Mucosa of rectum (tissue), 2 donors: ENCODE data around the gene HMX1.

Source experiments
- H3K27ac ChIP-seq, 2 donors: one replicate each; pipeline ENCODE4 v1.7.0; 2013; ENCODE audit warnings: inconsistent platforms in 2 of 2, low read depth in 2 of 2, low read length in 2 of 2
- H3K27me3 ChIP-seq, 2 donors: one replicate each; pipeline ENCODE4 v1.7.0; 2013; ENCODE audit warnings: low read length in 2 of 2; ENCODE audit not compliant: control insufficient read depth in 2 of 2, insufficient read depth in 2 of 2
- H3K36me3 ChIP-seq, 2 donors: one replicate each; pipeline ENCODE4 v1.7.0; 2013; ENCODE audit warnings: low read length in 2 of 2; ENCODE audit not compliant: control insufficient read depth in 2 of 2, insufficient read depth in 2 of 2
- H3K4me1 ChIP-seq, 2 donors: one replicate each; pipeline ENCODE4 v1.7.0; 2013; ENCODE audit warnings: low read length in 2 of 2, mild to moderate bottlenecking in 1 of 2; ENCODE audit not compliant: control insufficient read depth in 2 of 2, insufficient read depth in 2 of 2
- H3K4me3 ChIP-seq, 2 donors: one replicate each; pipeline ENCODE4 v1.7.0; 2013; ENCODE audit warnings: low read length in 2 of 2
- H3K9ac ChIP-seq, 2 donors: one replicate each; pipeline ENCODE4 v1.7.0; 2013; ENCODE audit warnings: low read length in 2 of 2, low read depth in 1 of 2, mild to moderate bottlenecking in 1 of 2
- H3K9me3 ChIP-seq, 2 donors: one replicate each; pipeline ENCODE4 v1.7.0; 2013; ENCODE audit warnings: low read length in 2 of 2; ENCODE audit not compliant: control insufficient read depth in 2 of 2
- donor health status: healthy.
- donor health status: Normal muscosa, but diverticular disease.

Gene HMX1

DNA sequence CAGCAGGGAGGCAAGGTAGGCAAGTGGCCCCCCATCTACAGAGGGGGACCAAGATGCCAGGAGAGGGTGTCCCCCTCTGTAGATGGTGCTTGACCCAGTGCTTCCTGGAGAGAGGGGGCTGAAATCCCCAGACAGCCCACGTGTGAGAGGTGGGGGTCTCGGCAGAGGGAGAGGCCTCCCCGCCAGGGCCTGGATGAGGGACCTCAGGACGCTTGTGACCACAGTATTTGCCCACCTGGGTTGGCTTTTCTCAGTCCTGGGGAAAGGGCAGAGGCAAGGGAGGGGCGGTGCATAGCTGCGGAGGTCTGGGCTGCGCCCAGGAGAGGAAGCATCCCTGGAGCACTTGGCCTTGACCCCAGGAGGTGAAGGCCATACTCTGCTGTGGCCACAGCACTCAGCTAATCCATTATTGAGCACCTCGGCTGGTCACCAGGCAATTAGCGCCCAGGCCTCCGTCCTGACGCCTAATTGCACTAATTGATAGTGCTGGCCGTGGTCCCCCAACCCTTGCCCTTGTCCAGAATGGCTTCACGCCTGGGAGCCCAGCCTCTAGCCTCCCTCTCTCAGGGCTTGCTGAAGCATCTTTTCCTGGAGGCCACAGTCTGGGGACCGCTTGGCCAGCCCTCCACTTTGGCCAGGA is 30.7 kb downstream of the HMX1 start:
- H3K27me3 ChIP-seq: no peaks in the 10 kb centered on the region
- peaks cover 0 to 5% of the 10 kb centered on the region in 2 donors for H3K9me3 ChIP-seq
- H3K4me1 ChIP-seq: no peaks in the 10 kb centered on the region
- H3K9ac ChIP-seq: no peak overlapping the region
- no peak overlapping the region for H3K27ac ChIP-seq
- no peak overlapping the region for H3K4me3 ChIP-seq
- H3K36me3 ChIP-seq: no peaks in the 10 kb centered on the region

GRCh38 chr4:8840006-8840793 is 31.4 kb downstream of the HMX1 start:
- Histone ChIP-seq H3K9ac (no peak overlapping the region), H3K36me3 (no peaks in the 10 kb centered on the region), H3K27me3 (no peaks in the 10 kb centered on the region), H3K9me3 (peaks cover 0 to 5% of the 10 kb centered on the region in 2 donors), H3K4me3 (no peak overlapping the region), H3K4me1 (no peaks in the 10 kb centered on the region), H3K27ac (no peak overlapping the region)

DNA sequence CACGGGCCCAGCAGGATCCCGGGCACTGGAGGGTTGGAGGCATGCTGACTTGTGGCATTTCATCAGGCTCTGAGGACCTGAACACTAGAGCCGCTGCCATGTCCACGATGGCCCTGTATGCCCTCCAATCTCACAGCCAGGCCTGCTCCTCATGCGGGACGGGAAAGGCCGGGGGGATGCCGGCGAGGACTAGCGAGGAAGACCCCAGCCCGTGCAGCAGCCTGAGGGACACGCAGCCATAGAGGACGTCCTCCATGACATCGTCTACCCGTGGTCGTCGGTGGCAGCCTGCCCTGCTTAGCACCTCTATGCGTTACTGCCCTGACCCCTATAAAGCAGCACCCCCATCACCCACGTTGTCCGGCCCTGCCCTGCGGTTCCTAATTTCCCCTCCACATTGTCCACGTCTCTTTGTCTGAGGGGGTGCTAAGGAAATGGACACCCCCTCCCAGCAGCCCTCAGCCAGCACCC is 32.6 kb downstream of the HMX1 start:
- Histone ChIP-seq H3K4me1 (no peaks in the 10 kb centered on the region), H3K9me3 (peaks cover 0 to 5% of the 10 kb centered on the region in 2 donors), H3K27ac (no peak overlapping the region), H3K9ac (no peak overlapping the region), H3K27me3 (no peaks in the 10 kb centered on the region), H3K36me3 (no peaks in the 10 kb centered on the region), H3K4me3 (no peak overlapping the region)

DNA sequence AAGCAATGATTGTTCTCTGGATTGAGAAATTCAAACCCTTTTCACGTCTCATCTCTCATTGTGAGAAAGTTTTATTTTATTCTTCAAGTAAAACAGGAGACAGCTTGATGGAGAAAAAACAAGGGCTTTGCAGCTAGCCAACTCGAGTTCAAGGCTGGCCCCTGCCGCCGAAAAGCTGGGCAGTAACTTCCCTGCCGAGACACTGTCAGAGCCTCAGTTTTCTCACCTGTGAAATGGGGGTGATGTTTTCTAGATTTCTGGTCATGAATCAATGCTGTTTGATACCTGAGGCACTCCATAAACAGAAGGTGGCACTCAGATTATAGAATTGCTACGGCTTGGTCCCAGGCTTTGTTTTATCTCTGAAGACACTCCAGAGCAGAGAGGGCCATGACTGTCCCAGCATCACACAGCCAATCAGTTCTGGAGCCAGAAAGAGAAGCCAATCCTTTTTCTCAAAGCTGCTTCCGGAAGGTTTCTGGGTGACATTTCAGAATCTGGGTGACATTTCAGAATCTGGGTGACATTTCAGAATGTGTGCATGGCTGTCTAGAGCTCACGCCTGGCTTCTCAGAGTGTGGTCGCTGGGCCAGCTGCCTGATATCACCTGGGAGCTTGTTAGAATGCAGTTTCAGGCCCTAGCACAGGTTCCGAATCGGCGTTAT is 33.2 kb downstream of the HMX1 start:
- Histone ChIP-seq H3K27me3 (no peaks in the 10 kb centered on the region), H3K36me3 (no peaks in the 10 kb centered on the region), H3K9me3 (peaks cover 0 to 3% of the 10 kb centered on the region in 2 donors), H3K4me1 (no peaks in the 10 kb centered on the region), H3K4me3 (no peak overlapping the region), H3K27ac (no peak overlapping the region), H3K9ac (no peak overlapping the region)

DNA sequence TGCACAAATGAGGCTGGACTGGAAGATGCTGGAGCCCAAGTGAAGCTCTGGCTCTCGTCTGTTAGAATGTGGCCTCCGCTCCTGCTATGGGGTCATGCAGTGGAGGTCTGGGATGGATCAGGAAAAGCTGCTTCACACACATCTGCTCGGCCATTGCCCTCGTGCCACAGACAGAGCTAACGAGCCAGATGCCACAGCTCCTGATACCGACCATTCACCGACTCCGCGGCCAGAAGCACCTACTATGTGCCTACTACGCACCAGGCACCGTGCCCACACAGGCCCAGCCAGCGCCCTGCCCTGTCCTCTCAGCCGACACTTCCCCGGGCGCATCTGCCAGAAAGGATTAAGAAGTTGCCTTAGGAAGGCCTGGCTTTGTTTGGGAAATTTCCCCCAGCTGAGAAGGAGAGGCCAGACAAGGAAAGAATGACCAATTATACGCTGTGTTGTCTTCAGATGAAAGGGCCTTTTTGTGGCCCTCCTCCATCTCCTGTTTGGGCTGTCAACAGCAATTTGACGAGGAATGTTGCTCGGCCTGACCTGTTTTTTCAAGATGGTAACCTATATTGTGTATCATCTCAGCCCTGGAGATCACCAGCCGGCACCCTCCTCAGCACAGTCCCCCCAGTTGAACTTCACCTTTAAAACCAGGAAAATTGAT is 34.3 kb downstream of the HMX1 start:
- Histone ChIP-seq H3K36me3 (no peaks in the 10 kb centered on the region), H3K4me1 (no peaks in the 10 kb centered on the region), H3K27ac (no peak overlapping the region), H3K27me3 (no peaks in the 10 kb centered on the region), H3K4me3 (no peak overlapping the region), H3K9ac (no peak overlapping the region), H3K9me3 (peaks cover 0 to 3% of the 10 kb centered on the region in 2 donors)

- no peaks in the 10 kb centered on the region for H3K27me3 ChIP-seq
Observed at GRCh38 chr4:8836664-8837171, 34.9 kb downstream of the HMX1 start.

GRCh38 chr4:8835521-8836365 is 35.9 kb downstream of the HMX1 start:
- H3K4me3 ChIP-seq: no peak overlapping the region
- H3K27me3 ChIP-seq: no peaks in the 10 kb centered on the region
- H3K9me3 ChIP-seq: no peaks in the 10 kb centered on the region
- H3K27ac ChIP-seq: no peak overlapping the region
- no peaks in the 10 kb centered on the region for H3K36me3 ChIP-seq
- no peak overlapping the region for H3K9ac ChIP-seq
- H3K4me1 ChIP-seq: no peaks in the 10 kb centered on the region

More at GRCh38 chr4:8836664-8837171, 34.9 kb downstream of the HMX1 start:
- Histone ChIP-seq H3K4me1 (no peaks in the 10 kb centered on the region), H3K36me3 (no peaks in the 10 kb centered on the region), H3K9ac (no peak overlapping the region), H3K27ac (no peak overlapping the region), H3K9me3 (peaks cover 0 to 2% of the 10 kb centered on the region in 2 donors), H3K4me3 (no peak overlapping the region)

DNA sequence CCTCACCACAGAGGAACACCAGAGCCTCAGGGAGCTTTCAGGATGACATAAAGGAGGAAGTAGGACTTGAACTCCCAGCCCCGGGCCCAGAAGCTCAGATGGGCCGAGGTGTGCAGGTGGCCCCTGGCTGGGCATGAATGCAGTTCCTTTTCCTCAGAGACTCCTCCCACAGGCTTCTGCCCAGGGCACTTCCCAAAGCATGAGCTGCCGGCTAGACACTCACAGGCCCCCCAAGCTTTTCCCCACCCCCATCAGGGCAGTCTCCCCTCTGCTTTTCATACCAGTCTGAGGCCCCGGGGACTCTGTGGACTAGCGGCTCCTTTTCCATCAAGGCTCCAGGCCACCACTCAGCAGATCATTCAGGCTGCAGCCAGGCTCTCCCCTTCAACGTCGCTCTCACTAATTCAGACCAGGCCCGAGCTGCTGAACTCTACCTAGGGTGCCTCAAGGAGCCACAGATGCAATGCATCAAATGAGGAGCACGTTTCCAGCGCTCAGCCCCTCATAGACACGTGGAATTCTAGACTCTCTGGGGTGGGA is 36.9 kb downstream of the HMX1 start:
- no peaks in the 10 kb centered on the region for H3K36me3 ChIP-seq
- H3K4me3 ChIP-seq: no peak overlapping the region
- H3K9me3 ChIP-seq: no peaks in the 10 kb centered on the region
- H3K4me1 ChIP-seq: no peaks in the 10 kb centered on the region
- no peak overlapping the region for H3K27ac ChIP-seq
- no peak overlapping the region for H3K9ac ChIP-seq
- H3K27me3 ChIP-seq: no peaks in the 10 kb centered on the region
